OCI-LY7 (cell line): ENCODE data around the gene HSFX4. TPM values are rescaled to one million over a fixed set of nuclear protein-coding genes. Genes with fewer than 3 reads are reported as not detected.
"Not testable (repeated sequence)": the region's sequence is repeated elsewhere in the genome, so short reads cannot be mapped to it uniquely, and the experiment has no call there.

Experiments used
- BruUV-seq: library from RNA; stranded (reverse); fragments of 400-500 nt; replicated peaks from 2 replicates; lab custom pipeline; 2021; lab: Mats Ljungman, UMichigan
- CTCF ChIA-PET: fragments of 300-600 bp; sonication (Branson Sonifier 250); formaldehyde crosslinking; loops from one replicate; lab custom pipeline; 2022; ENCODE audit warnings: antibody characterized with exemption; ENCODE audit not compliant: unreplicated experiment; lab: Charles Lee
- POLR2A ChIA-PET: fragments of 300-600 bp; sonication (Branson Sonifier 250); formaldehyde crosslinking; loops from one replicate; lab custom pipeline; 2022; ENCODE audit warnings: antibody characterized with exemption; lab: Charles Lee
- DNase-seq: peaks from one replicate; pipeline ENCODE4 v3.0.0-alpha.2; 2015; ENCODE audit warnings: low spot score
- H2AFZ ChIP-seq: fragments of 200-600 bp; sonication (generic), shearing (Covaris generic); 2 replicates; pipeline ENCODE4 v1.6.1; 2014; ENCODE audit warnings: mild to moderate bottlenecking, antibody characterized with exemption, low read length, moderate library complexity
- H3K27ac ChIP-seq: fragments of 200-600 bp; sonication (generic); 2 replicates; pipeline ENCODE4 v1.5.1; 2014; ENCODE audit warnings: mixed run types, low read depth, mild to moderate bottlenecking, moderate library complexity, low read length, inconsistent platforms; ENCODE audit not compliant: poor library complexity, severe bottlenecking
- H3K36me3 ChIP-seq: fragments of 200-600 bp; sonication (generic); 2 replicates; pipeline ENCODE4 v1.6.1; 2014; ENCODE audit warnings: mild to moderate bottlenecking, antibody characterized with exemption, low read length, moderate library complexity, mixed read lengths; ENCODE audit not compliant: insufficient read depth
- H3K4me1 ChIP-seq: fragments of 200-600 bp; sonication (generic); 2 replicates; pipeline ENCODE4 v1.5.1; 2014; ENCODE audit warnings: mild to moderate bottlenecking, low read length; ENCODE audit not compliant: insufficient read depth, poor library complexity, severe bottlenecking
- H3K4me2 ChIP-seq: fragments of 200-600 bp; sonication (generic); 2 replicates; pipeline ENCODE4 v1.6.1; 2014; ENCODE audit warnings: mild to moderate bottlenecking, low read length
- H3K4me3 ChIP-seq: fragments of 200-600 bp; sonication (generic); 2 replicates; pipeline ENCODE4 v1.5.1; 2014; ENCODE audit warnings: mild to moderate bottlenecking, low read depth, low read length; ENCODE audit not compliant: poor library complexity, severe bottlenecking
- H3K79me2 ChIP-seq: fragments of 200-600 bp; sonication (generic); 2 replicates; pipeline ENCODE4 v1.6.1; 2016; ENCODE audit warnings: low read depth, mild to moderate bottlenecking, low read length, moderate library complexity, mixed read lengths; ENCODE audit not compliant: insufficient read depth
- H3K9me2 ChIP-seq: fragments of 200-600 bp; sonication (generic); 2 replicates; pipeline ENCODE4 v1.6.1; 2016; ENCODE audit warnings: mild to moderate bottlenecking, low read length, mixed read lengths; ENCODE audit not compliant: insufficient read depth
- H3K9me3 ChIP-seq: fragments of 200-600 bp; sonication (generic); 2 replicates; pipeline ENCODE4 v1.6.1; 2014; ENCODE audit warnings: mild to moderate bottlenecking, mixed run types, low read length, mixed read lengths
- H4K20me1 ChIP-seq: fragments of 200-600 bp; sonication (generic); 2 replicates; pipeline ENCODE4 v1.6.1; 2014; ENCODE audit warnings: mild to moderate bottlenecking, antibody characterized with exemption, low read length, moderate library complexity, mixed read lengths; ENCODE audit not compliant: insufficient read depth
- EZH2phosphoT487 ChIP-seq: fragments of 200-600 bp; sonication (generic); IDR thresholded peaks from 2 replicates; pipeline ENCODE4 v1.6.1; 2018; ENCODE audit warnings: low read depth, borderline replicate concordance, mild to moderate bottlenecking, mixed run types, antibody characterized with exemption, low read length, moderate library complexity, mixed read lengths
- intact Hi-C: fragments of 100-400 bp; cut with micrococcal nuclease; formaldehyde crosslinking; loops from one replicate; pipeline ENCODE4 v1.10.0; 2022; ENCODE audit not compliant: unreplicated experiment
- total RNA-seq, 2 experiments: library from RNA; depleted of rRNA in 1 of 2; stranded (reverse); fragments of >200 nt in 1 of 2; shearing (Covaris generic) in 1 of 2; gene quantifications; 2 replicates each; pipeline ENCODE4 v1.2.3, GENCODE V29; 2014 to 2022
- TF ChIP-seq, protein P1 (sequence below): fragments of 200-600 bp; sonication (generic); conservative IDR thresholded peaks from 2 replicates; pipeline ENCODE4 v1.5.1; 2014; ENCODE audit warnings: mild to moderate bottlenecking, antibody characterized with exemption, low read length, moderate library complexity, mixed read lengths

Gene HSFX4
- total RNA-seq, 2 experiments from 2014 or later = not detected

DNA sequence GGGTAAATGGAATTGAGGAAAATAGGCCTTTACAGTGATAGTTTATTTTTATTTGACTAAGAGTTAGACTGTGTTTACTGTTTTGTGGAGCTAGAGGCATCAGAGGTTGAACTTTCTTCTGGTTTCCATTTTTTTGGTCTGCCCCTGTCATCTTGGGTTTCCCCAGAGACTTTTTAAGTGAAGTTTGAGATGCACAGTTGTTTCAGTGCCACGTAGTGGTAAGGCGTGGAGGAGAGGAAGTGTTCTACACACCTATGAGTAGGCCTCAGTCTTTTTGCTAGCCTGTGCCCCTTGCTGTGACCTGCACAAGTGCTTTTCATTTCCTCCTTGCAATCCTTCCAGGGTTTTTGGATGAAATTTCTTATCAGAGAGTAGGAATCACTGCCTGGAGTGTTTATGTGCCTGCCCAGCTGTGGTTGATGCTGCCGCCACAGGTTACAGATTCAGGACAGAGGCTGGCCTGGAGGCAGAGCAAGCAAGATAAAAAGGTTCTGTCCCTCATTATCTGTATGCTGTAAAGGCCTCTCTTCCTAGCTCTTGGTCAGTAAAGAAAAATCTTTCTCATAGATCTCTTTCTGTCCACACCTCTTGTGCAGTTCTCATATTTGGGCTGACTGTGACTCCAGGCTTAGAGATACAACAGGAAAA, 12.5 kb upstream of the HSFX4 start:
- BruUV-seq = no TSS peak
- no peak overlapping the region for H3K4me3 ChIP-seq
- H3K4me1 ChIP-seq = no peaks in the 10 kb centered on the region
- H3K9me2 ChIP-seq = no peaks in the 10 kb centered on the region
- DNase-seq = peak; percentile 16
- no peaks in the 10 kb centered on the region for H3K9me3 ChIP-seq
- POLR2A ChIA-PET = no interaction called here
- no peak overlapping the region for H2AFZ ChIP-seq
- no peak for TF ChIP-seq EZH2phosphoT487
- TF ChIP-seq, protein P1, sequence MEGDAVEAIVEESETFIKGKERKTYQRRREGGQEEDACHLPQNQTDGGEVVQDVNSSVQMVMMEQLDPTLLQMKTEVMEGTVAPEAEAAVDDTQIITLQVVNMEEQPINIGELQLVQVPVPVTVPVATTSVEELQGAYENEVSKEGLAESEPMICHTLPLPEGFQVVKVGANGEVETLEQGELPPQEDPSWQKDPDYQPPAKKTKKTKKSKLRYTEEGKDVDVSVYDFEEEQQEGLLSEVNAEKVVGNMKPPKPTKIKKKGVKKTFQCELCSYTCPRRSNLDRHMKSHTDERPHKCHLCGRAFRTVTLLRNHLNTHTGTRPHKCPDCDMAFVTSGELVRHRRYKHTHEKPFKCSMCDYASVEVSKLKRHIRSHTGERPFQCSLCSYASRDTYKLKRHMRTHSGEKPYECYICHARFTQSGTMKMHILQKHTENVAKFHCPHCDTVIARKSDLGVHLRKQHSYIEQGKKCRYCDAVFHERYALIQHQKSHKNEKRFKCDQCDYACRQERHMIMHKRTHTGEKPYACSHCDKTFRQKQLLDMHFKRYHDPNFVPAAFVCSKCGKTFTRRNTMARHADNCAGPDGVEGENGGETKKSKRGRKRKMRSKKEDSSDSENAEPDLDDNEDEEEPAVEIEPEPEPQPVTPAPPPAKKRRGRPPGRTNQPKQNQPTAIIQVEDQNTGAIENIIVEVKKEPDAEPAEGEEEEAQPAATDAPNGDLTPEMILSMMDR = no peak
- CTCF ChIA-PET = no interaction called here
- H3K27ac ChIP-seq = no peak overlapping the region
- H3K4me2 ChIP-seq = no peak overlapping the region
- no peaks in the 10 kb centered on the region for H3K79me2 ChIP-seq
- no peaks in the 10 kb centered on the region for H4K20me1 ChIP-seq
- no peaks in the 10 kb centered on the region for H3K36me3 ChIP-seq
- intact Hi-C loops = no loop called here

DNA sequence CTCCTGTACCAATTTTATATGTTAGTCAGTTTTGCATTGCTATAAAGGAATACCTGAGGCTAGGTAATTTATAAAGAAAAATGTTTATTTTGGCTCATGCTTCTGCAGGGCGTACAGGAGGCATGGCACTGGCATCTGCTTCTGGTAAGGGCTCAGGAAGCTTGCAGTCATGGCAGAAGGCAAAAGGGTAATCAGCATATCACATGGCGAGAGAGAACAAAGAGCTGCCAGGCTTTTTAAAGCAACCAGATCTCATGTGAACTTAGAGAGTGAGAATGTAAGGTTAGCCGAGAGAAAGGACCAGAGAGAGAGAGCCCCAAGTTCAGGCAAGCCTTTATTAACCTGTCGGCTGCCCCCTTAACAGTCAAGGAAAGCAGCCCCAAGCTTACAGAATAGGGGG, 5.5 kb upstream of the HSFX4 start:
- H3K4me2 ChIP-seq, DNase-seq, H3K79me2 ChIP-seq, H3K36me3 ChIP-seq, BruUV-seq, H3K4me1 ChIP-seq, H3K9me3 ChIP-seq, H2AFZ ChIP-seq, H3K4me3 ChIP-seq, H4K20me1 ChIP-seq, CTCF ChIA-PET, intact Hi-C loops, H3K27ac ChIP-seq, POLR2A ChIA-PET, H3K9me2 ChIP-seq: not testable (repeated sequence)

DNA sequence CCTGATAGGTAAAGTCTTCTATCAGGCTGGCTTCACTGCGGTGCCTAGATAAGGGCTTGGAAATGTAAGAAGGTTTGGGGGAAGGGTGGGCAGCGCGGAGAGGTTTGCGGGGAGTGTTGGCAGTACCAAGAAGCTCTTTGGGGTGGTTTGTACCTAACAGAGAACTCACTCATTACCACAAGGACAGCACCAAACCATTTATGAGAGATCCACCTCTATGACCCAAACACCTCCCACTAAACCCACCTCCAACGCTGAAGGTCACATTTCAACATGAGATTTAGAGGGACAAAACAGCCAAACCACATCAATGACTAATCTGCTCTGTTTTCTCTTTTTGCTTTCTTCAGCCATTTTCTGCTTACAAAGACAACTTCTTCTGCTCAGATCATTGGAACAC, 4.9 kb upstream of the HSFX4 start:
- intact Hi-C loops, H4K20me1 ChIP-seq, POLR2A ChIA-PET, H3K79me2 ChIP-seq, DNase-seq, CTCF ChIA-PET, H3K9me2 ChIP-seq, H3K4me2 ChIP-seq, H3K27ac ChIP-seq, BruUV-seq, H3K4me3 ChIP-seq, H3K4me1 ChIP-seq, H3K36me3 ChIP-seq, H2AFZ ChIP-seq, H3K9me3 ChIP-seq: not testable (repeated sequence)

DNA sequence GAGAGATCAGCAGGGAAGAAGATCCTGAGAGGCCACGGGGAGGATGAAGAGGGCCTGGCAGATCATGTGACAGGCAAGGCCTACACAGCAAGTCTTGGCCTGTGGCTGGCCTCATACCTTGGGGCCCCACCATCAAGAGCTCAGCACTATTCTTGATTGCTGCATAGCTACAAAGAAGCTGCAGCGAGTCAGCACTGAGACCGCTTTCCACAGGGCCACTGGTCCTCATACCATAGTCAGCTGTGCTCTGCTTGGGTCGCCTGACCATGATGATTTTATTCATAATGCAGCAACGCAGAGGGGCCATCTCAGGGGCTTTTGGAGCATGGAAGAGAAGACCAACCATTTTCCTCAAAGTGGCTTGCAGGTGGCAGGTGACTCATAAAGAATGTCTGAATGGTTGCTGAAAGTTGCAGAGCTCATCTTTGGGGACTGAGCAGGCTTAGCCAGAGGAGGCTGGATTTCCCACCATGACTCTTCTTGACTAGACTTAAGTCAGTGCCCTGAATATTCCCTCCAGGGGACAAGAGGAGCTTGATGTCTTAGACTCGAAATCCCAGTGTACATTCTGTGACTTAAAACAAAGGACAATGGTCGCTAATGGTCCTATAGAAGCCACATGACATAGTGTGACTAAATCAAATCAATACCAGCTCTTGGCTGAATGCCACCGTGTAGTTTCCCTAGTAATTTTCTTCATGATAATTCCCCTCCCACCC, 2.0 kb upstream of the HSFX4 start:
- H3K27ac ChIP-seq, H3K9me3 ChIP-seq, H4K20me1 ChIP-seq, POLR2A ChIA-PET, intact Hi-C loops, H3K36me3 ChIP-seq, BruUV-seq, H3K4me1 ChIP-seq, H3K4me3 ChIP-seq, H3K79me2 ChIP-seq, H3K9me2 ChIP-seq, CTCF ChIA-PET, DNase-seq, H2AFZ ChIP-seq, H3K4me2 ChIP-seq: not testable (repeated sequence)

DNA sequence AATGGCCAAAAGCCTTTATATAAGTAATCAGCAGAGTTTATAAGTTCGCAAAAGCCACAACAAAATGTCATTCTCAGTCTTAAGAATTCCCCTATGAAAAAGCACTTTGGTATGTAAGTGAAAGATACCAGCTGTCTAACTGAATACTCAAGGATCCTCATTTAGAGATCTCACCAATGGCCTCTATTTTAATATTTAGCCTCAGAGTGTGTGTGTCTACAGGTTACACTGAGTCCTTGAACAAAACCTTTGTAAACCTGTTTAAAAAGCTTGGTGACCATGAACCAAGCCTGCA, 1.5 kb upstream of the HSFX4 start:
- H4K20me1 ChIP-seq, H3K4me1 ChIP-seq, H3K79me2 ChIP-seq, POLR2A ChIA-PET, H3K9me3 ChIP-seq, H3K9me2 ChIP-seq, CTCF ChIA-PET, BruUV-seq, intact Hi-C loops, H3K36me3 ChIP-seq, H3K4me2 ChIP-seq, H3K27ac ChIP-seq, DNase-seq, H3K4me3 ChIP-seq, H2AFZ ChIP-seq: not testable (repeated sequence)
